ENCODE data around the gene ZFP36L2.

Gene ZFP36L2

GRCh38 chr2:43251171-43251731 lies 24.8 kb upstream of the ZFP36L2 start:
- no peak overlapping the region for H3K4me3 ChIP-seq (ENCODE audit: low read depth, low read length)
- TF ChIP-seq CTCF (IDR thresholded peaks at IDR 0.05; ENCODE audit: insufficient read depth, low read depth, low read length, missing control alignments), result no peak
- no peak for DNase-seq (ENCODE audit: low read depth)

GRCh38 chr2:43250015-43250414 lies 23.6 kb upstream of the ZFP36L2 start:
- TF ChIP-seq CTCF (IDR thresholded peaks at IDR 0.05; ENCODE audit: insufficient read depth, low read depth, low read length, missing control alignments), result no peak
- no peak for DNase-seq (ENCODE audit: low read depth)
- H3K4me3 ChIP-seq (ENCODE audit: low read depth, low read length), result no peak overlapping the region

- no peak for TF ChIP-seq CTCF (IDR thresholded peaks at IDR 0.05; ENCODE audit: insufficient read depth, low read depth, low read length, missing control alignments)
- no peak overlapping the region for H3K4me3 ChIP-seq (ENCODE audit: low read depth, low read length)
- DNase-seq (ENCODE audit: low read depth), result no peak
Measured at GRCh38 chr2:43248621-43249020, 22.2 kb upstream of the ZFP36L2 start.

- H3K4me3 ChIP-seq (ENCODE audit: low read depth, low read length), result no peak overlapping the region
- no peak for DNase-seq (ENCODE audit: low read depth)
- TF ChIP-seq CTCF (IDR thresholded peaks at IDR 0.05; ENCODE audit: insufficient read depth, low read depth, low read length, missing control alignments), result no peak
Measured at GRCh38 chr2:43246641-43247040, 20.2 kb upstream of the ZFP36L2 start.

- H3K4me3 ChIP-seq (ENCODE audit: low read depth, low read length), result no peak overlapping the region
- no peak for TF ChIP-seq CTCF (IDR thresholded peaks at IDR 0.05; ENCODE audit: insufficient read depth, low read depth, low read length, missing control alignments)
- no peak for DNase-seq (ENCODE audit: low read depth)
Measured at GRCh38 chr2:43241558-43241957, 15.2 kb upstream of the ZFP36L2 start.

- H3K4me3 ChIP-seq (ENCODE audit: low read depth, low read length), result no peak overlapping the region
- TF ChIP-seq CTCF (IDR thresholded peaks at IDR 0.05; ENCODE audit: insufficient read depth, low read depth, low read length, missing control alignments), result no peak
- DNase-seq (ENCODE audit: low read depth), result no peak
Measured at GRCh38 chr2:43240766-43241150, 14.4 kb upstream of the ZFP36L2 start.
